ENCODE data around the gene DCDC1.

The DCDC1 gene

DNA sequence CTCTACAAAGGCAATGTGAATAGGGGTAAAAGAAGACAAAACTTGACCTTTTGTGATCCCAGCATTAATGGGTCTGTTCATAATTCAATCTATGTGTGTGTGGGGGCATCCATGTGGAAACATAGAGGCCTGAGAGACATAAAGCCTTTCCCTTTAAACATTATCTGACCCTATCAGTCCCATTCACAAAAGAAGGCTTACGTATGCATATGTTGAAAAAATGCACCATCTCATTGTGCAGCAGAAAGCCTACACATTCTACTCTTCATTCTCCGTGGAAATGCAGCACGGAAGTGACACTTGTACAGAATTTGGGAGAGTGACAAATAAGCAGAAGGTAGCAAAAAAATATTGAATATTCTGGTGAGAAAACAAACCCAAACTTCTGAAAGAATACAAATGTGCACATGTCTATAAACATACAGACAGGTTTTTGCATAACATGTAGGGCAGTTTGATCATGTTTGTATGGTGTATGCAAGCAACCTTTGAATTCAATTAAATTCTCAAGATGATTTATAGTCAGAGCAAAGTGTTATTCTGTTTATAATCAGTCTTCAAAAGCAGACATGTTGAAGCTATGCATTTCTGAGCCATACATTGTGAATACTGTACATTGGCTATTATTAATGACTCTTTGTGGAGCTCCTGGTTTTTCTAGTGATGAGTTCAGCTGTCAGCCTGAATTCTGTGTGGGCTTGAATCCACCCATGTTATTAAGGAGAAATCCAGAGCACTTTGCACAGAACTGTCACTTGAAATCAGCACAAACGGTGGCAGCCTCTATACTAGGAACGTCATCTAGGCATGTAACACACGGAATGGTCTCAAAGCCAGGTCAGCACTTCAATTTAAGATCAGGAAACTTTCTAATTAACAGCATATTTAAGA, 236.8 kb downstream of the DCDC1 start:
- H3K36me3 ChIP-seq (ENCODE audit: control insufficient read depth, insufficient read depth, low read length): no peaks in the 10 kb centered on the region
- H3K4me1 ChIP-seq (ENCODE audit: control insufficient read depth, insufficient read depth, low read length): no peaks in the 10 kb centered on the region
- H3K4me3 ChIP-seq (ENCODE audit: low read depth, low read length): no peak overlapping the region
- H3K9ac ChIP-seq (ENCODE audit: low read length): no peak overlapping the region
- H3K9me3 ChIP-seq (ENCODE audit: control insufficient read depth, insufficient read depth, low read depth, low read length): no peaks in the 10 kb centered on the region
- no peaks in the 10 kb centered on the region for H3K27me3 ChIP-seq (ENCODE audit: control insufficient read depth, insufficient read depth, low read length)
- H3K27ac ChIP-seq (ENCODE audit: low read depth, low read length): no peak overlapping the region

DNA sequence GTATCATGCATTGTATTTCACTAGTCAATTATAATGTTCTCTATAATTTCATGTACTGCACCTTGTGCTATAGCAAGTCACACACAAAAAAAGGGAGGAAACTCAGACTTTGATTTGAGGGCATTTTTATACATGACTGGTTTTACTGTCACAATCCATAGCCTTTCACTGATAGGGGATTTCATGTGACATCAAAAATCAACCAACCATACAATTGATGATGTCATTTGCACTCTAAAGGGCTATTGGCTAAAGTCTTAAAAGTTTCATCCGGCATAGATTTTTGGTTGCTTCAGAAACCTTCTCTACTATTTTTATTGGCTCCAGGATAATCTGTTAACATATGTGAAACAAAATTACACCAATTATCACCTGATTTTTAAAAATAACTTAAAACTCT, 237.8 kb downstream of the DCDC1 start:
- Histone ChIP-seq H3K9ac (ENCODE audit: low read length) (no peak overlapping the region), H3K9me3 (ENCODE audit: control insufficient read depth, insufficient read depth, low read depth, low read length) (no peaks in the 10 kb centered on the region), H3K4me1 (ENCODE audit: control insufficient read depth, insufficient read depth, low read length) (no peaks in the 10 kb centered on the region), H3K4me3 (ENCODE audit: low read depth, low read length) (no peak overlapping the region), H3K27ac (ENCODE audit: low read depth, low read length) (no peak overlapping the region), H3K27me3 (ENCODE audit: control insufficient read depth, insufficient read depth, low read length) (no peaks in the 10 kb centered on the region), H3K36me3 (ENCODE audit: control insufficient read depth, insufficient read depth, low read length) (no peaks in the 10 kb centered on the region)

DNA sequence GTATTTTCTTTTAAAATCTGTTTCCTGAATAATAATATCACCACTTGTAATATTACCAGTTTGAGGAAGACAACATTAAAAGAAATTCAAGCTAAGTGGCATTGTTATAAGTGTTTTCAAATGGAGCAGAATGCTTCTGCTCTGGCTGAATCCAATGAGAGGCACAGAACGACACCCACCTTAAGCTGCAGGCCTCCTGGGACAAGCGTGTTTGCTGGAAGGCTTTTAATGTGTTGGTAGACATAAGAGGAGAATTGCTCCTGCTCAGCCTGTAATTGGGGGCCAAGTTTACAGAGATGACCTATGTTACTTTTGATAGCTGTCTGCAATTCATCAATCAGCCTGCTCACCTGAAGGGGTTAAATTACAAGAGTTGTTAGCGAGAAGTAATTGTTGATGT, 242.2 kb downstream of the DCDC1 start:
- no peaks in the 10 kb centered on the region for H3K36me3 ChIP-seq (ENCODE audit: control insufficient read depth, insufficient read depth, low read length)
- H3K9me3 ChIP-seq (ENCODE audit: control insufficient read depth, insufficient read depth, low read depth, low read length): 0 out of 2 replicates have a peak, but pooled peaks cover 3% of the 10 kb centered on the region
- H3K9ac ChIP-seq (ENCODE audit: low read length): no peak overlapping the region
- H3K27me3 ChIP-seq (ENCODE audit: control insufficient read depth, insufficient read depth, low read length): no peaks in the 10 kb centered on the region
- H3K27ac ChIP-seq (ENCODE audit: low read depth, low read length): no peak overlapping the region
- no peak overlapping the region for H3K4me3 ChIP-seq (ENCODE audit: low read depth, low read length)
- H3K4me1 ChIP-seq (ENCODE audit: control insufficient read depth, insufficient read depth, low read length): no peaks in the 10 kb centered on the region

DNA sequence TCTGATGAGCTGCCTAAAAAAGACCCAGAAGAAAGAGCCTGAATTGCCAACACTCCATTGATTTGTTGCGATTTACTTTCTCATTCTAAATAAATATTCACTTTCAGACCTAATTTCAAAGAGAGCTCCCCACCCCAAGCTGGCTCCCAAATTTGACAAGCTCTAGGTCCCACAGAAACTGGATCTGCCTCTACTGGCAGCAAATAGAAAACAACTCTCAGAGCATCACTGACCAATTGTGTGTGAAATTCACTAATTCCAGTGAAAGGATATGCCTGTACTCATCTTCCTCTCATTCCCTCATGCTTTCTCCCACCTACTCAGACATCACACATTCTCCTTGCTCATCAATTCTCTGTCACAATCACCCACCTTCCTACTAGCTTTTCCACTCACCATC, 249.1 kb downstream of the DCDC1 start:
- Histone ChIP-seq H3K27ac (ENCODE audit: low read depth, low read length) (no peak overlapping the region), H3K9me3 (ENCODE audit: control insufficient read depth, insufficient read depth, low read depth, low read length) (0 out of 2 replicates have a peak, but pooled peaks cover under 1% of the 10 kb centered on the region), H3K9ac (ENCODE audit: low read length) (no peak overlapping the region), H3K27me3 (ENCODE audit: control insufficient read depth, insufficient read depth, low read length) (no peaks in the 10 kb centered on the region), H3K4me1 (ENCODE audit: control insufficient read depth, insufficient read depth, low read length) (peaks cover 7% of the 10 kb centered on the region), H3K36me3 (ENCODE audit: control insufficient read depth, insufficient read depth, low read length) (no peaks in the 10 kb centered on the region), H3K4me3 (ENCODE audit: low read depth, low read length) (no peak overlapping the region)

DNA sequence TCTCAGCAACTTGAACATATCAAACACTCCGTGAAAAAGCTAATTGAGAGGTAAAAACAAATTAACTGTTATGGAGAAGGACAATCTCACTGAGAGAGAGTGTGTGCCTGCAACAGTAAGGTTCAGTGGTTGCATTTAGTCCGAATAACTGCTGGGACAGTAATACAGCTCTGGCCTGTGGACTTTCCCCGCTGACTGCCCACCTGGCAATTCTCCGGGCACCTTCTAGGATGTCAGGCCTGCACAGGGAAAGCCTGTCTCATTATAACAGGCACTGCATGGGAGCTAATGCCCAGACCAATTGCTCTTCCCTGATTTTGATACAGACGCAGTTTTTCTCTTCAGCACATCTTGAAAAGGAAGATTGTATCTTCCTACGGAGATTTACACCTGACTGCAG, 251.0 kb downstream of the DCDC1 start:
- H3K9ac ChIP-seq (ENCODE audit: low read length): no peak overlapping the region
- H3K4me1 ChIP-seq (ENCODE audit: control insufficient read depth, insufficient read depth, low read length): peaks cover 7% of the 10 kb centered on the region
- no peaks in the 10 kb centered on the region for H3K27me3 ChIP-seq (ENCODE audit: control insufficient read depth, insufficient read depth, low read length)
- H3K27ac ChIP-seq (ENCODE audit: low read depth, low read length): no peak overlapping the region
- no peaks in the 10 kb centered on the region for H3K9me3 ChIP-seq (ENCODE audit: control insufficient read depth, insufficient read depth, low read depth, low read length)
- no peaks in the 10 kb centered on the region for H3K36me3 ChIP-seq (ENCODE audit: control insufficient read depth, insufficient read depth, low read length)
- H3K4me3 ChIP-seq (ENCODE audit: low read depth, low read length): no peak overlapping the region

DNA sequence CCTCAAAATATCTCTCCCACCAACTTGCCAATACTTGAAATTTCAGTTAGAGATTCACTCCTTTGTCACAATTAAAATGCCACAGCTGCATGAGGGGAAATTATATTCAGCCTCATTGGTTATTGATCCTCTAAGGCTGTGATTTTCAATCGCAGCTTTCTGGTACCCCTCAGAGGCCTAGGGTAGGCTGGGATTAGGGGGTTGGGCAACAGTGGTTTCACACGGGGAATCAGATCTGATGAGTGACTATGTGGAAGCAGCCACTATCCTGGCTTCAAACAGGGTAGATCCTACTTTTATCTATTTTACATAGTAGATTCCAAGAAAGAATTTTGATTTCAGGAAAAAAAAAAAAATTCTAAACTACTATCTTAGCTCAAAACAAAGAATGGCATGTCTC, 252.5 kb downstream of the DCDC1 start:
- Histone ChIP-seq H3K36me3 (ENCODE audit: control insufficient read depth, insufficient read depth, low read length) (no peaks in the 10 kb centered on the region), H3K9ac (ENCODE audit: low read length) (no peak overlapping the region), H3K9me3 (ENCODE audit: control insufficient read depth, insufficient read depth, low read depth, low read length) (no peaks in the 10 kb centered on the region), H3K4me1 (ENCODE audit: control insufficient read depth, insufficient read depth, low read length) (peaks cover 7% of the 10 kb centered on the region), H3K27ac (ENCODE audit: low read depth, low read length) (no peak overlapping the region), H3K27me3 (ENCODE audit: control insufficient read depth, insufficient read depth, low read length) (no peaks in the 10 kb centered on the region), H3K4me3 (ENCODE audit: low read depth, low read length) (no peak overlapping the region)

DNA sequence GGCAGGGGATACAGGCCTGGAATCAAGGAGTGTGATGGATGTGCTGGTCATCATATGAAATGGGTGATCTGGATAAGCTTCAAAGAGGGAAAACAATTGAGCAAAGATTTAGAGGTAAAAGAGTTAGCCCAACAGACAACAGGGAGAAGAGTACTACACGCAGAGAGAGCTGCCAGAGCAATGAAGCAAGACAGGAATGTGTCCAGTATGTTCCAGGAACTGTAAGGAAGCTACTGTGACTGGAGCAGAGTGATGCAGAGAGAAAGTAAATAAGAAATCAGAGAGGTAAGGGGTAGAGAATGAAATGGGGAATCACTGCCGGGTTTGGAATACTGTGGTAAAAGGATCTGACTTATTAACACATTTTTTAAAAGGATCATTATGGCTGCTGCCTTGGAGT, 255.1 kb downstream of the DCDC1 start:
- peaks cover 2% of the 10 kb centered on the region; the same call in 1 of the 2 replicates for H3K4me1 ChIP-seq (ENCODE audit: control insufficient read depth, insufficient read depth, low read length)
- H3K36me3 ChIP-seq (ENCODE audit: control insufficient read depth, insufficient read depth, low read length): no peaks in the 10 kb centered on the region
- H3K27ac ChIP-seq (ENCODE audit: low read depth, low read length): no peak overlapping the region
- H3K9me3 ChIP-seq (ENCODE audit: control insufficient read depth, insufficient read depth, low read depth, low read length): no peaks in the 10 kb centered on the region
- no peak overlapping the region for H3K4me3 ChIP-seq (ENCODE audit: low read depth, low read length)
- no peaks in the 10 kb centered on the region for H3K27me3 ChIP-seq (ENCODE audit: control insufficient read depth, insufficient read depth, low read length)
- H3K9ac ChIP-seq (ENCODE audit: low read length): no peak overlapping the region

DNA sequence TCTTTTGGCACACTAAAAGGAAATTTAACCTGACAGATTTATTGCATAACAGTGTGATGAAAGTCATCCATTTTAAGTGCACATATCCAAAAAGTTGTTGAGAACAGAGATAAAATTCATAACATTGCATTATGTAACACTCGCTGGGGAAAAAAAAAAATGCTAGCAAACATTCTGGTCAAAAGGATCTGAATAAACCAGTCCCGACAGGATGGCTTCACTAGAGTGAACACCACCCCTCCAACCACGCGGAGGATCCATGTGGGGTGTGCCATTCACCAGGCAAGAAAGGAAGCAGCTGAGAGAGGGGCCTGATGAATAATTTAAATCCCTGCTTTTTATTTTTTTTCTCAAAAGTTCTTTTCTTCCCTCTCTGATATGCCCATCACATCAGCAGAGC, 258.7 kb downstream of the DCDC1 start:
- no peak overlapping the region for H3K9ac ChIP-seq (ENCODE audit: low read length)
- H3K4me3 ChIP-seq (ENCODE audit: low read depth, low read length): no peak overlapping the region
- H3K27me3 ChIP-seq (ENCODE audit: control insufficient read depth, insufficient read depth, low read length): no peaks in the 10 kb centered on the region
- no peaks in the 10 kb centered on the region for H3K9me3 ChIP-seq (ENCODE audit: control insufficient read depth, insufficient read depth, low read depth, low read length)
- no peak overlapping the region for H3K27ac ChIP-seq (ENCODE audit: low read depth, low read length)
- H3K36me3 ChIP-seq (ENCODE audit: control insufficient read depth, insufficient read depth, low read length): no peaks in the 10 kb centered on the region
- H3K4me1 ChIP-seq (ENCODE audit: control insufficient read depth, insufficient read depth, low read length): peaks cover 4% of the 10 kb centered on the region; the same call in 1 of the 2 replicates

DNA sequence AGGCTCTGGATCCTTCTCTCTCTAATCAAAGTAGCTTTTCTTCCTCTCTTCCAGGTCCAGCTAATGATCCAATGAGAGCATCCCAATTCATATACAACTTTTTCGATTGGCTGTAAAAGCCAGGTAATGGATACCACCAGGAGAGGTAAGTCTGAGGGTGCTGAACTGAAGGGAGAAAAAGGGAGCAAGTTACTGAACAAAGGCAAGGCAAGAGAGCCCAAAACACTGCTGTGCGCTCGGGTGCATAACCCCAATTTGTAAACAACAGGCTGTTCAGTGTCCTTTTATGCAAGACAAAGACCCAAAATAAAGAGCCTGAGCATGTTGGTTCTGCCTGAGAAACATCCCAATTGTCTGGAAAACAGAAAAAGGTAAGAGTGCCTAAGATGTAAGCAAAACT, 260.1 kb downstream of the DCDC1 start:
- H3K27ac ChIP-seq (ENCODE audit: low read depth, low read length): no peak overlapping the region
- no peaks in the 10 kb centered on the region for H3K27me3 ChIP-seq (ENCODE audit: control insufficient read depth, insufficient read depth, low read length)
- no peaks in the 10 kb centered on the region for H3K36me3 ChIP-seq (ENCODE audit: control insufficient read depth, insufficient read depth, low read length)
- no peak overlapping the region for H3K4me3 ChIP-seq (ENCODE audit: low read depth, low read length)
- no peaks in the 10 kb centered on the region for H3K9me3 ChIP-seq (ENCODE audit: control insufficient read depth, insufficient read depth, low read depth, low read length)
- H3K9ac ChIP-seq (ENCODE audit: low read length): no peak overlapping the region
- H3K4me1 ChIP-seq (ENCODE audit: control insufficient read depth, insufficient read depth, low read length): peaks cover 4% of the 10 kb centered on the region; the same call in 1 of the 2 replicates

DNA sequence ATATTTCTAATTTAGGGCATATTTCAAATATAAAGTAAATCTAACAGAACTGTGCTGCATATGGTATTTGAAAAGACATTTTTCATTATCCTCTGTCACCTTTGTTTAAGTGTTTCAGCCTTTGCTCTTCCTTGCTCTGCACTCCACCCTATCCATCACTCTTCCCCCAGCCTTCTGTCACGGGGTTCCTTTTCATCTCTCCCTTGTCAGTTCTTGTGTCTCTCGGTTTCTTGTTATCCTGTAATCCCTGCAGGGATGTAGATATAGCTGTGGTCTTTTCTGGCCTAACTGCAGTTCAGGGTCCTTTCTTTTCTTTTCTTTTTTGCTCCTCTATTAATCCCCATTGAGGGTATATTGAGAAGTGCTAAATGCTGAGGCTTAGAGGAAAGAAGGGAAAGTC, 261.9 kb downstream of the DCDC1 start:
- no peaks in the 10 kb centered on the region for H3K36me3 ChIP-seq (ENCODE audit: control insufficient read depth, insufficient read depth, low read length)
- H3K4me3 ChIP-seq (ENCODE audit: low read depth, low read length): no peak overlapping the region
- no peaks in the 10 kb centered on the region for H3K9me3 ChIP-seq (ENCODE audit: control insufficient read depth, insufficient read depth, low read depth, low read length)
- peaks cover 4% of the 10 kb centered on the region; the same call in 1 of the 2 replicates for H3K4me1 ChIP-seq (ENCODE audit: control insufficient read depth, insufficient read depth, low read length)
- no peaks in the 10 kb centered on the region for H3K27me3 ChIP-seq (ENCODE audit: control insufficient read depth, insufficient read depth, low read length)
- no peak overlapping the region for H3K27ac ChIP-seq (ENCODE audit: low read depth, low read length)
- no peak overlapping the region for H3K9ac ChIP-seq (ENCODE audit: low read length)

DNA sequence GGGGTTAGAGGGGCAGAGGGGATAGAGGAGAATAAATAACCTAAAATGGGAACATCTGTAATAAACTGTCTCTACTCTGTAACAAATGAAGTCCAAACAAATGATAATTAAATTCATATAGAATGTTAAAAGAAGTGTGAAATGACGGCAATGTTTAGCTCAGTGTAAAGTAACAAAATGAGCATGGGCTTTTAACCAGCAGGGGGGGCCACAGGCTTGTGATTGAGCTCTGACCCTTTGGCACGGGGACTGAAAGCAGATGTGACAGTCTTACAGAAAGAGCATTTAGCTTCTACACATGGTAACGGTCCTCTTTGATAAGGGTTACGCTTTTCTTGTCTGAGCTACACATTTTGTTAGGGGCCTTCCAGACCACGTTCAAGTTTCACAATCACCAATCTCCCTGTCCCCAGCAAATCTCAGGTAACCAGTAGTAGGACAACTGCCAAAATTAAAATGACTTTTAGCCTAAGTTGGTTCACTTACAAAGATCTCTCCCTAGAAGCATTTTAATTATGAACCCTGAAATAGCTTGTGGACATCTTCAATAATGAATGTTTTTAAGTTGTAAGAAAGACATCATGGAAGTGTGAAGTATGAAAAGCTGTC, 262.5 kb downstream of the DCDC1 start:
- Histone ChIP-seq H3K9ac (ENCODE audit: low read length) (no peak overlapping the region), H3K9me3 (ENCODE audit: control insufficient read depth, insufficient read depth, low read depth, low read length) (no peaks in the 10 kb centered on the region), H3K27ac (ENCODE audit: low read depth, low read length) (no peak overlapping the region), H3K27me3 (ENCODE audit: control insufficient read depth, insufficient read depth, low read length) (no peaks in the 10 kb centered on the region), H3K4me1 (ENCODE audit: control insufficient read depth, insufficient read depth, low read length) (peaks cover 4% of the 10 kb centered on the region; the same call in 1 of the 2 replicates), H3K4me3 (ENCODE audit: low read depth, low read length) (no peak overlapping the region), H3K36me3 (ENCODE audit: control insufficient read depth, insufficient read depth, low read length) (no peaks in the 10 kb centered on the region)
